Measurements from ENCODE around the gene TNFSF10. TPM values are rescaled to one million over a fixed set of nuclear protein-coding genes. Genes with fewer than 3 reads are reported as not detected.

TNFSF10 gene
- total RNA-seq, 1 experiment from 2014 or later: 2.2 TPM

GRCh38 chr3:172476347-172476746 is 46.9 kb downstream of the TNFSF10 start:
- Histone ChIP-seq H3K9me3 (ENCODE audit: control insufficient read depth, insufficient read depth, low read depth, low read length) (peaks cover 5% of the 10 kb centered on the region; the same call in 1 of the 2 replicates), H3K27me3 (ENCODE audit: control insufficient read depth, insufficient read depth, low read length) (no peaks in the 10 kb centered on the region), H3K4me1 (ENCODE audit: control insufficient read depth, insufficient read depth, low read length) (no peaks in the 10 kb centered on the region), H3K27ac (ENCODE audit: low read length) (no peak overlapping the region), H3K4me3 (ENCODE audit: low read depth in 2 of 2, low read length in 2 of 2) (no peak overlapping the region; a peak in 1 of 4 replicates), H3K36me3 (ENCODE audit: control insufficient read depth, insufficient read depth, low read length) (no peaks in the 10 kb centered on the region)
- intact Hi-C loops (cut with micrococcal nuclease; ENCODE audit: unreplicated experiment) (loop anchor here (10.0 kb wide), 1 partner anchor 72 kb away; no protein-coding TSS in a partner anchor), in situ Hi-C loops (cut with HindIII; ENCODE audit: low pct_unique_long_range_greater_than_20kb, low sequenced_read_pairs) (loop anchor here (25.0 kb wide), 1 partner anchor 111 kb away; no protein-coding TSS in a partner anchor)
- DNase-seq (ENCODE audit: low read depth, low spot score): no peak
- no peak for TF ChIP-seq POLR2AphosphoS5 (IDR thresholded peaks at IDR 0.05; ENCODE audit: low read depth, low read length)
- no peak for TF ChIP-seq TCF7L2 (IDR thresholded peaks at IDR 0.05; ENCODE audit: low read depth, low read length)
- TF ChIP-seq, protein P1, sequence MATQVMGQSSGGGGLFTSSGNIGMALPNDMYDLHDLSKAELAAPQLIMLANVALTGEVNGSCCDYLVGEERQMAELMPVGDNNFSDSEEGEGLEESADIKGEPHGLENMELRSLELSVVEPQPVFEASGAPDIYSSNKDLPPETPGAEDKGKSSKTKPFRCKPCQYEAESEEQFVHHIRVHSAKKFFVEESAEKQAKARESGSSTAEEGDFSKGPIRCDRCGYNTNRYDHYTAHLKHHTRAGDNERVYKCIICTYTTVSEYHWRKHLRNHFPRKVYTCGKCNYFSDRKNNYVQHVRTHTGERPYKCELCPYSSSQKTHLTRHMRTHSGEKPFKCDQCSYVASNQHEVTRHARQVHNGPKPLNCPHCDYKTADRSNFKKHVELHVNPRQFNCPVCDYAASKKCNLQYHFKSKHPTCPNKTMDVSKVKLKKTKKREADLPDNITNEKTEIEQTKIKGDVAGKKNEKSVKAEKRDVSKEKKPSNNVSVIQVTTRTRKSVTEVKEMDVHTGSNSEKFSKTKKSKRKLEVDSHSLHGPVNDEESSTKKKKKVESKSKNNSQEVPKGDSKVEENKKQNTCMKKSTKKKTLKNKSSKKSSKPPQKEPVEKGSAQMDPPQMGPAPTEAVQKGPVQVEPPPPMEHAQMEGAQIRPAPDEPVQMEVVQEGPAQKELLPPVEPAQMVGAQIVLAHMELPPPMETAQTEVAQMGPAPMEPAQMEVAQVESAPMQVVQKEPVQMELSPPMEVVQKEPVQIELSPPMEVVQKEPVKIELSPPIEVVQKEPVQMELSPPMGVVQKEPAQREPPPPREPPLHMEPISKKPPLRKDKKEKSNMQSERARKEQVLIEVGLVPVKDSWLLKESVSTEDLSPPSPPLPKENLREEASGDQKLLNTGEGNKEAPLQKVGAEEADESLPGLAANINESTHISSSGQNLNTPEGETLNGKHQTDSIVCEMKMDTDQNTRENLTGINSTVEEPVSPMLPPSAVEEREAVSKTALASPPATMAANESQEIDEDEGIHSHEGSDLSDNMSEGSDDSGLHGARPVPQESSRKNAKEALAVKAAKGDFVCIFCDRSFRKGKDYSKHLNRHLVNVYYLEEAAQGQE (IDR thresholded peaks at IDR 0.05; ENCODE audit: insufficient read depth in 1 of 2, low read depth in 2 of 2, low read length in 1 of 2): no peak
- no peak for TF ChIP-seq CTCF (IDR thresholded peaks at IDR 0.05)
- TF ChIP-seq SIN3A (IDR thresholded peaks at IDR 0.05; ENCODE audit: borderline replicate concordance, insufficient read depth, low read depth, low read length): no peak
- POLR2A ChIA-PET: no interaction called here
- CTCF ChIA-PET: interaction anchor here (0.6 to 1.8 kb wide), 9 partner anchors 8 to 814 kb away, joined by 3 to 14 read pairs (median 4); no protein-coding TSS in a partner anchor
- BruUV-seq (replicated peaks): no TSS peak
- ATAC-seq: no peak

DNA sequence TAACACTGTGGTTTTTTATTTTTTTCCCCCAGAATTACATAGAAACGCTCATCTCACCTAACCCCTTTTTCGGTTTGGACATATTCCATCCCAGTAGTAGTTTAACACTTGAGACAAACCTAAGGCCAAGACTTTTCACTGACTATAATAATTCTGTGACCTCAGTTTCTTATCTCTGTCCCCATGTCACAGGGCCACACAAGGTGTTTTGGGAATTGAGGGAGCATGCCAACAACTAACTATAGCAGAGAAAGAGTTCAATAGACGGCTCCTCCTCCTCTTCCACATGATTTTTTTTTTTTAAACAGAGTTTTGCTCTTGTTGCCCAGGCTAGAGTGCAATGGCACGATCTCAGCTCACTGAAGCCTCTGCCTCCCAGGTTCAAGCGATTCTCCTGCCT is 47.5 kb downstream of the TNFSF10 start:
- no TSS peak for BruUV-seq (replicated peaks)
- CTCF ChIA-PET: interaction anchor here (1.8 kb wide), 1 partner anchor 14 kb away, joined by 5 read pairs; no protein-coding TSS in a partner anchor

More for the DNA sequence above, 47.5 kb downstream of the TNFSF10 start:
- no peaks in the 10 kb centered on the region for H3K27me3 ChIP-seq (ENCODE audit: control insufficient read depth, insufficient read depth, low read length)
- in situ Hi-C loops (cut with HindIII; ENCODE audit: low pct_unique_long_range_greater_than_20kb, low sequenced_read_pairs) (loop anchor here (25.0 kb wide), 1 partner anchor 112 kb away; no protein-coding TSS in a partner anchor), intact Hi-C loops (cut with micrococcal nuclease; ENCODE audit: unreplicated experiment) (loop anchor here (10.0 kb wide), 1 partner anchor 71 kb away; no protein-coding TSS in a partner anchor)
- no peaks in the 10 kb centered on the region for H3K36me3 ChIP-seq (ENCODE audit: control insufficient read depth, insufficient read depth, low read length)
- ATAC-seq (no peak), DNase-seq (ENCODE audit: low read depth, low spot score) (no peak)
- peaks cover 5% of the 10 kb centered on the region; the same call in 1 of the 2 replicates for H3K9me3 ChIP-seq (ENCODE audit: control insufficient read depth, insufficient read depth, low read depth, low read length)
- POLR2A ChIA-PET: no interaction called here
- no peak overlapping the region for H3K27ac ChIP-seq (ENCODE audit: low read length)
- TF ChIP-seq CTCF (IDR thresholded peaks at IDR 0.05) (no peak), POLR2AphosphoS5 (IDR thresholded peaks at IDR 0.05; ENCODE audit: low read depth, low read length) (no peak), TCF7L2 (IDR thresholded peaks at IDR 0.05; ENCODE audit: low read depth, low read length) (no peak), SIN3A (IDR thresholded peaks at IDR 0.05; ENCODE audit: borderline replicate concordance, insufficient read depth, low read depth, low read length) (no peak)
- TF ChIP-seq, protein P1 (IDR thresholded peaks at IDR 0.05; ENCODE audit: insufficient read depth in 1 of 2, low read depth in 2 of 2, low read length in 1 of 2): no peak
- H3K4me3 ChIP-seq (ENCODE audit: low read depth in 2 of 2, low read length in 2 of 2): no peak overlapping the region
- H3K4me1 ChIP-seq (ENCODE audit: control insufficient read depth, insufficient read depth, low read length): no peaks in the 10 kb centered on the region

All from Panc1 (cell line).